OCI-LY7 (cell line): ENCODE results near the gene CCSAP. TPM values are rescaled to one million over a fixed set of nuclear protein-coding genes. Genes with fewer than 3 reads are reported as not detected.

Source experiments
- BruUV-seq: library from RNA; stranded (reverse); fragments of 400-500 nt; replicated peaks from 2 replicates; lab custom pipeline; 2021; lab: Mats Ljungman, UMichigan
- CTCF ChIA-PET: fragments of 300-600 bp; sonication (Branson Sonifier 250); formaldehyde crosslinking; loops from one replicate; lab custom pipeline; 2022; ENCODE audit warnings: antibody characterized with exemption; ENCODE audit not compliant: unreplicated experiment; lab: Charles Lee
- POLR2A ChIA-PET: fragments of 300-600 bp; sonication (Branson Sonifier 250); formaldehyde crosslinking; loops from one replicate; lab custom pipeline; 2022; ENCODE audit warnings: antibody characterized with exemption; lab: Charles Lee
- DNase-seq: peaks from one replicate; pipeline ENCODE4 v3.0.0-alpha.2; 2015; ENCODE audit warnings: low spot score
- H2AFZ ChIP-seq: fragments of 200-600 bp; sonication (generic), shearing (Covaris generic); 2 replicates; pipeline ENCODE4 v1.6.1; 2014; ENCODE audit warnings: mild to moderate bottlenecking, antibody characterized with exemption, low read length, moderate library complexity
- H3K27ac ChIP-seq: fragments of 200-600 bp; sonication (generic); 2 replicates; pipeline ENCODE4 v1.5.1; 2014; ENCODE audit warnings: mixed run types, low read depth, mild to moderate bottlenecking, moderate library complexity, low read length, inconsistent platforms; ENCODE audit not compliant: poor library complexity, severe bottlenecking
- H3K36me3 ChIP-seq: fragments of 200-600 bp; sonication (generic); 2 replicates; pipeline ENCODE4 v1.6.1; 2014; ENCODE audit warnings: mild to moderate bottlenecking, antibody characterized with exemption, low read length, moderate library complexity, mixed read lengths; ENCODE audit not compliant: insufficient read depth
- H3K4me1 ChIP-seq: fragments of 200-600 bp; sonication (generic); 2 replicates; pipeline ENCODE4 v1.5.1; 2014; ENCODE audit warnings: mild to moderate bottlenecking, low read length; ENCODE audit not compliant: insufficient read depth, poor library complexity, severe bottlenecking
- H3K4me2 ChIP-seq: fragments of 200-600 bp; sonication (generic); 2 replicates; pipeline ENCODE4 v1.6.1; 2014; ENCODE audit warnings: mild to moderate bottlenecking, low read length
- H3K4me3 ChIP-seq: fragments of 200-600 bp; sonication (generic); 2 replicates; pipeline ENCODE4 v1.5.1; 2014; ENCODE audit warnings: mild to moderate bottlenecking, low read depth, low read length; ENCODE audit not compliant: poor library complexity, severe bottlenecking
- H3K79me2 ChIP-seq: fragments of 200-600 bp; sonication (generic); 2 replicates; pipeline ENCODE4 v1.6.1; 2016; ENCODE audit warnings: low read depth, mild to moderate bottlenecking, low read length, moderate library complexity, mixed read lengths; ENCODE audit not compliant: insufficient read depth
- H3K9me2 ChIP-seq: fragments of 200-600 bp; sonication (generic); 2 replicates; pipeline ENCODE4 v1.6.1; 2016; ENCODE audit warnings: mild to moderate bottlenecking, low read length, mixed read lengths; ENCODE audit not compliant: insufficient read depth
- H3K9me3 ChIP-seq: fragments of 200-600 bp; sonication (generic); 2 replicates; pipeline ENCODE4 v1.6.1; 2014; ENCODE audit warnings: mild to moderate bottlenecking, mixed run types, low read length, mixed read lengths
- H4K20me1 ChIP-seq: fragments of 200-600 bp; sonication (generic); 2 replicates; pipeline ENCODE4 v1.6.1; 2014; ENCODE audit warnings: mild to moderate bottlenecking, antibody characterized with exemption, low read length, moderate library complexity, mixed read lengths; ENCODE audit not compliant: insufficient read depth
- EZH2phosphoT487 ChIP-seq: fragments of 200-600 bp; sonication (generic); IDR thresholded peaks from 2 replicates; pipeline ENCODE4 v1.6.1; 2018; ENCODE audit warnings: low read depth, borderline replicate concordance, mild to moderate bottlenecking, mixed run types, antibody characterized with exemption, low read length, moderate library complexity, mixed read lengths
- intact Hi-C: fragments of 100-400 bp; cut with micrococcal nuclease; formaldehyde crosslinking; loops from one replicate; pipeline ENCODE4 v1.10.0; 2022; ENCODE audit not compliant: unreplicated experiment
- total RNA-seq, 2 experiments: library from RNA; depleted of rRNA in 1 of 2; stranded (reverse); fragments of >200 nt in 1 of 2; shearing (Covaris generic) in 1 of 2; gene quantifications; 2 replicates each; pipeline ENCODE4 v1.2.3, GENCODE V29; 2014 to 2022
- TF ChIP-seq, protein P1 (sequence below): fragments of 200-600 bp; sonication (generic); conservative IDR thresholded peaks from 2 replicates; pipeline ENCODE4 v1.5.1; 2014; ENCODE audit warnings: mild to moderate bottlenecking, antibody characterized with exemption, low read length, moderate library complexity, mixed read lengths

The CCSAP gene
- total RNA-seq, 2 experiments from 2014 or later = 10.5 to 15.7 TPM

DNA sequence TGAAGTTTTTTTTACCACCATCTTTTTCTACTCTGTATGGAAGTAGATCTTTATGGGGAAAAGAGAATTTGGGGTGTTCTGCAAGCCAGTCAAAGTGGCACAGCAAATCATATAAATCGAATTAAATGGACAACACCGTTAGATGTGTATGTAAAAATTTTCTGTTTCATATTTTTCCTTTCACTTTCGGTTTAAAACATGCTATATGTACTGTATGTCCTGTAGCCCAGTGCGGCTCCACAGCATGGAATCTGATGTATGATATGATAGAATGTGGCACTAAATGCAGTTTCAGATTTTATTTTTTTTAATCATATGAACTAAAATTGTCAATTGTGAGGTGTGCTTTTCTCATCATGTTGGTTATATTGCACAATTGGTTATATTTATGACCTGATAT lies 39.0 kb downstream of the CCSAP start:
- H3K4me3 ChIP-seq = no peak overlapping the region
- H3K36me3 ChIP-seq = peaks cover 27% of the 10 kb centered on the region; the same call in 1 of the 2 replicates
- TF ChIP-seq, protein P1, sequence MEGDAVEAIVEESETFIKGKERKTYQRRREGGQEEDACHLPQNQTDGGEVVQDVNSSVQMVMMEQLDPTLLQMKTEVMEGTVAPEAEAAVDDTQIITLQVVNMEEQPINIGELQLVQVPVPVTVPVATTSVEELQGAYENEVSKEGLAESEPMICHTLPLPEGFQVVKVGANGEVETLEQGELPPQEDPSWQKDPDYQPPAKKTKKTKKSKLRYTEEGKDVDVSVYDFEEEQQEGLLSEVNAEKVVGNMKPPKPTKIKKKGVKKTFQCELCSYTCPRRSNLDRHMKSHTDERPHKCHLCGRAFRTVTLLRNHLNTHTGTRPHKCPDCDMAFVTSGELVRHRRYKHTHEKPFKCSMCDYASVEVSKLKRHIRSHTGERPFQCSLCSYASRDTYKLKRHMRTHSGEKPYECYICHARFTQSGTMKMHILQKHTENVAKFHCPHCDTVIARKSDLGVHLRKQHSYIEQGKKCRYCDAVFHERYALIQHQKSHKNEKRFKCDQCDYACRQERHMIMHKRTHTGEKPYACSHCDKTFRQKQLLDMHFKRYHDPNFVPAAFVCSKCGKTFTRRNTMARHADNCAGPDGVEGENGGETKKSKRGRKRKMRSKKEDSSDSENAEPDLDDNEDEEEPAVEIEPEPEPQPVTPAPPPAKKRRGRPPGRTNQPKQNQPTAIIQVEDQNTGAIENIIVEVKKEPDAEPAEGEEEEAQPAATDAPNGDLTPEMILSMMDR = no peak
- ChIA-PET POLR2A (interaction anchor here (1.0 kb wide), 1 partner anchor 20 kb away, joined by 3 read pairs; no protein-coding TSS in a partner anchor), CTCF (no interaction called here)
- intact Hi-C loops = no loop called here
- no peak for DNase-seq
- no peaks in the 10 kb centered on the region for H3K79me2 ChIP-seq
- no peaks in the 10 kb centered on the region for H3K9me3 ChIP-seq
- no peaks in the 10 kb centered on the region for H3K9me2 ChIP-seq
- no peaks in the 10 kb centered on the region for H3K4me1 ChIP-seq
- no TSS peak for BruUV-seq
- H3K4me2 ChIP-seq = no peak overlapping the region
- no peak overlapping the region for H3K27ac ChIP-seq
- no peaks in the 10 kb centered on the region for H4K20me1 ChIP-seq
- no peak overlapping the region for H2AFZ ChIP-seq

DNA sequence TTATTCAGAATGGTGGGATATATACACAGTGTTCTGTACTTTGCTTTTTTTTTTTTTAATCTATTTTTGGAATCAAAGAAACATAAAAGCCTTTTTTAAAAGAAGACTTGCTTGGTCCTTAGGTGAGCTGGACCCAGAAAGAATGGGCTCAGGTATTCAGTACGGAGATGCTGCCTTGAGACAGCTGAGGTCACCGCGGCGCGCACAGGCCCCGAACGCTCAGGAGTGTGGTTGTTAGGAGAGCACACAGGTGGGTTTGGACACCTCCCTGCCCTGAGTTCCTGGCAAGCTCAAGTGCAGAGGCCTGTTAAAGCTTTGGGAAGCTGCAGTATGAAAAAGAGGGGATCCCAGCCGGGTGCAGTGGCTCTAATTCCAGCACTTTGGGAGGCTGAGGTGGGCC lies 40.1 kb downstream of the CCSAP start:
- no peak for DNase-seq
- intact Hi-C loops = no loop called here
- Histone ChIP-seq H3K27ac (no peak overlapping the region), H3K36me3 (peaks cover 28% of the 10 kb centered on the region; the same call in 1 of the 2 replicates), H3K79me2 (no peaks in the 10 kb centered on the region), H2AFZ (no peak overlapping the region), H4K20me1 (no peaks in the 10 kb centered on the region), H3K4me1 (no peaks in the 10 kb centered on the region), H3K9me3 (no peaks in the 10 kb centered on the region), H3K9me2 (no peaks in the 10 kb centered on the region), H3K4me3 (no peak overlapping the region), H3K4me2 (no peak overlapping the region)
- ChIA-PET POLR2A (interaction anchor here (1.0 kb wide), 1 partner anchor 21 kb away, joined by 3 read pairs; no protein-coding TSS in a partner anchor), CTCF (no interaction called here)
- TF ChIP-seq, protein P1 = no peak
- no peak for TF ChIP-seq EZH2phosphoT487
- no TSS peak for BruUV-seq

DNA sequence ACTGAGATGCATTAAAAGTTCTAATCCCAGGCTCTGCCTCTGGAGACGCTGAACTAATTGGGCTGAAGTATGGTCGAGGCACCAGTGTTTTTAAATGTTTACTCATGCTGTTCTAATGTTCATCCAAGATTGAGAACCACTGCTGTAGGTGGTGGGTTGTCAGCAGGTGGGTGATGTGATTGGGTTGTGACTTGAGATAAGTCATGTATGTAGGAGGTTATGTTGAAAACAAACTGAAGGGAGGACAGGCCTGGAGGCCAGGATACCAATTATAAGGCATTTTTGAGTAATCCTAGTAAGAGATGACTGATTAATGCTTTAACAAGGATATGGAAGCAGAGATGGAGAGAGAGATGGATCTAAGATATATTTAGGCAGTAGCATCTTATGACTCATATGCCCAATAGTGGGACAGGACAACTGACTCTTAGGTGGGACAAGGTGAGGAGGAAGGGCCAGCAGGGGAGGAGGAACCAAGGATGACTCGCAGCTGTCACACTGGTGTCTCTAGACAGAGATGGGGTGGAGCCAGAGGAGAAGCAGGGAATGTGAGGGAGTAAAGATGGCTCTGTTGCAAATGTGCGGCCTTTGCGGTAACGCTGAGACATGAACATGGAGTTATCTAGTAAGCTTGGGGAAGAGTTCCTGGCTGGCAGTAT lies 42.6 kb downstream of the CCSAP start:
- H3K4me1 ChIP-seq = no peaks in the 10 kb centered on the region
- H3K9me3 ChIP-seq = no peaks in the 10 kb centered on the region
- no peak overlapping the region for H3K4me3 ChIP-seq
- H3K36me3 ChIP-seq = peaks cover 28% of the 10 kb centered on the region; the same call in 1 of the 2 replicates
- intact Hi-C loops = no loop called here
- H3K27ac ChIP-seq = no peak overlapping the region
- no peaks in the 10 kb centered on the region for H4K20me1 ChIP-seq
- no peaks in the 10 kb centered on the region for H3K9me2 ChIP-seq
- DNase-seq = no peak
- ChIA-PET CTCF (no interaction called here), POLR2A (no interaction called here)
- H3K79me2 ChIP-seq = no peaks in the 10 kb centered on the region
- H2AFZ ChIP-seq = no peak overlapping the region
- TF ChIP-seq, protein P1 = no peak
- TF ChIP-seq EZH2phosphoT487 = no peak
- no peak overlapping the region for H3K4me2 ChIP-seq
- BruUV-seq = no TSS peak
